GM12878 (cell line): ENCODE data around the gene KLHL18. TPM values are rescaled to one million over a fixed set of nuclear protein-coding genes. Genes with fewer than 3 reads are reported as not detected.

ENCODE experiments used
- ATAC-seq: fragments of 200-7000 bp; cut with Tn5 transposase; 3 replicates; pipeline ENCODE4 v1.9.1; 2020; ENCODE audit warnings: mild to moderate bottlenecking, moderate library complexity
- BruUV-seq: library from RNA; stranded (reverse); fragments of 400-500 nt; replicated peaks from 2 replicates; lab custom pipeline; 2021; lab: Mats Ljungman, UMichigan
- CTCF ChIA-PET: fragments of 300-600 bp; sonication (Branson Sonifier 250); formaldehyde crosslinking; extraction: SDS; loops from one replicate; lab custom pipeline; 2021; ENCODE audit warnings: inconsistent platforms; lab: Yijun Ruan, JAX
- POLR2A ChIA-PET: fragments of 350-600 bp; formaldehyde crosslinking; extraction: SDS; loops from one replicate; lab custom pipeline; 2021; ENCODE audit warnings: inconsistent platforms; lab: Charles Lee
- RAD21 ChIA-PET: fragments of 300-600 bp; sonication (Branson Sonifier 250); formaldehyde crosslinking; loops from one replicate; lab custom pipeline; 2023; ENCODE audit warnings: antibody characterized with exemption; ENCODE audit not compliant: unreplicated experiment; lab: Charles Lee
- SMC1A ChIA-PET: fragments of 300-600 bp; sonication (Branson Sonifier 250); formaldehyde crosslinking; loops from one replicate; lab custom pipeline; 2023; ENCODE audit not compliant: unreplicated experiment, uncharacterized antibody; lab: Charles Lee
- DNase-seq: peaks from one replicate; pipeline ENCODE4 v3.0.0-alpha.2; 2011; ENCODE audit warnings: low read depth, low spot score
- FAIRE-seq: peaks from 3 replicates; lab custom pipeline; 2011; peaks lifted over from hg19 to GRCh38; lab: Jason Lieb, UNC
- H2AFZ ChIP-seq: 2 replicates; pipeline ENCODE4 v1.6.0; 2011; ENCODE audit warnings: low read depth, low read length, control low read depth; ENCODE audit not compliant: control insufficient read depth
- H3K27ac ChIP-seq: 2 replicates; pipeline ENCODE4 v1.5.1; 2011; ENCODE audit warnings: control low read depth; ENCODE audit not compliant: control insufficient read depth, insufficient read depth
- H3K27me3 ChIP-seq, 2 experiments: replicated peaks in 1 of 2; 2 replicates each; pipeline versions ENCODE4 v1.6.0 to v1.6.1; 2011; ENCODE audit warnings: low read length in 1 of 2; ENCODE audit not compliant: control insufficient read depth in 2 of 2, insufficient read depth in 2 of 2
- H3K36me3 ChIP-seq, 2 experiments: 2 replicates each; pipeline ENCODE4 v1.5.1; 2011; ENCODE audit warnings: low read length in 1 of 2; ENCODE audit not compliant: control insufficient read depth in 2 of 2, insufficient read depth in 2 of 2
- H3K4me1 ChIP-seq: 2 replicates; pipeline ENCODE4 v1.6.1; 2011; ENCODE audit warnings: mild to moderate bottlenecking, low read length, moderate library complexity, mixed read lengths; ENCODE audit not compliant: control insufficient read depth, insufficient read depth
- H3K4me2 ChIP-seq: 2 replicates; pipeline ENCODE4 v1.6.0; 2011; ENCODE audit warnings: control low read depth; ENCODE audit not compliant: control insufficient read depth, insufficient read depth
- H3K4me3 ChIP-seq: fragments of 200-600 bp; sonication (generic); 2 replicates; pipeline ENCODE4 v1.5.1; 2016
- H3K79me2 ChIP-seq: 2 replicates; pipeline ENCODE4 v1.6.0; 2011; ENCODE audit warnings: low read length; ENCODE audit not compliant: control insufficient read depth, insufficient read depth
- H3K9ac ChIP-seq: 2 replicates; pipeline ENCODE4 v1.8.0; 2011; ENCODE audit warnings: low read length, control low read depth, mixed read lengths; ENCODE audit not compliant: control insufficient read depth, insufficient read depth
- H3K9me3 ChIP-seq: replicated peaks from 3 replicates; pipeline ENCODE4 v1.5.1; 2011; ENCODE audit warnings: mild to moderate bottlenecking, low read length; ENCODE audit not compliant: control insufficient read depth, insufficient read depth
- H4K20me1 ChIP-seq: 2 replicates; pipeline ENCODE4 v1.6.0; 2011; ENCODE audit not compliant: control insufficient read depth, insufficient read depth
- CHD1 ChIP-seq: IDR thresholded peaks from 2 replicates; pipeline ENCODE4 v1.6.1; 2012; ENCODE audit warnings: low read depth, low read length, improper control_type of control experiment
- IRF4 ChIP-seq: IDR thresholded peaks from 2 replicates; pipeline ENCODE4 v1.6.1; 2011; ENCODE audit warnings: low read depth, low read length
- MTA3 ChIP-seq: IDR thresholded peaks from 2 replicates; pipeline ENCODE4 v1.6.1; 2012; ENCODE audit warnings: low read length, inconsistent platforms, borderline replicate concordance
- MXI1 ChIP-seq: fragments of 150-350 bp; IDR thresholded peaks from 2 replicates; pipeline ENCODE4 v1.6.1; 2011; ENCODE audit warnings: low read depth, mild to moderate bottlenecking, inconsistent platforms, low read length, improper control_type of control experiment
- POLR2AphosphoS5 ChIP-seq: IDR thresholded peaks from 2 replicates; pipeline ENCODE4 v1.6.1; 2011; ENCODE audit warnings: mild to moderate bottlenecking, low read length, inconsistent platforms
- TCF3 ChIP-seq: IDR thresholded peaks from 2 replicates; pipeline ENCODE4 v1.6.1; 2012; ENCODE audit warnings: low read depth, mild to moderate bottlenecking, low read length, borderline replicate concordance; ENCODE audit not compliant: insufficient read depth
- WGBS: methylation state at CpG from one replicate; pipeline ENCODE4 v1.1.6; 2016; ENCODE audit warnings: low lambda C conversion rate; ENCODE audit not compliant: insufficient replicate concordance, insufficient coverage; ENCODE audit errors: missing lambda C conversion rate; 5-methylcytosine and 5-hydroxymethylcytosine counted together
- in situ Hi-C: fragments of 300-500 bp; cut with MboI; formaldehyde crosslinking; loops from 9 replicates; pipeline ENCODE4 v1.14.3; 2018; ENCODE audit warnings: mixed read lengths
- intact Hi-C: fragments of 100-400 bp; cut with micrococcal nuclease; formaldehyde crosslinking; loops from one replicate; pipeline ENCODE4 v1.14.2; 2022; ENCODE audit not compliant: unreplicated experiment
- polyA plus RNA-seq, 11 experiments: library from polyadenylated mRNA; depleted of rRNA in 4 of 11; unstranded in 6 of 11; stranded (reverse) in 5 of 11; fragments of >200 nt; fragmentation: Nextera tagmentation in 4 of 11; fragmentation: Illumina TruSeq in 1 of 11; extraction: Ambion mirVana in 4 of 11; extraction: Trizol in 1 of 11; gene quantifications; 1 replicate in 1 of 11; 2 replicates in 10 of 11; pipeline versions ENCODE4 v1.2.1 to v1.2.3, GENCODE V29; 2011 to 2016; ENCODE audit warnings: inconsistent platforms in 2 of 11, missing spikeins in 2 of 11, low read depth in 1 of 11
- total RNA-seq, 4 experiments: library from RNA; depleted of rRNA in 3 of 4; stranded (reverse); fragments of >200 nt in 3 of 4; fragmentation: Illumina TruSeq in 1 of 4; extraction: Trizol in 1 of 4; gene quantifications; 2 replicates each; pipeline versions ENCODE4 v1.2.1 to v1.2.3, GENCODE V29; 2013 to 2021
- TF ChIP-seq, protein P1 (sequence below): fragments of 450-650 bp; formaldehyde crosslinking; IDR thresholded peaks from 2 replicates; pipeline ENCODE4 v1.4.0; 2022; ENCODE audit warnings: mild to moderate bottlenecking, moderate library complexity

Gene KLHL18
- total and polyA plus RNA-seq, 10 of the 15 experiments (the other 5 are each of a cell fraction or from before 2014, with no cell fraction given) = 24.0 to 69.8 (median 51.7) TPM

DNA sequence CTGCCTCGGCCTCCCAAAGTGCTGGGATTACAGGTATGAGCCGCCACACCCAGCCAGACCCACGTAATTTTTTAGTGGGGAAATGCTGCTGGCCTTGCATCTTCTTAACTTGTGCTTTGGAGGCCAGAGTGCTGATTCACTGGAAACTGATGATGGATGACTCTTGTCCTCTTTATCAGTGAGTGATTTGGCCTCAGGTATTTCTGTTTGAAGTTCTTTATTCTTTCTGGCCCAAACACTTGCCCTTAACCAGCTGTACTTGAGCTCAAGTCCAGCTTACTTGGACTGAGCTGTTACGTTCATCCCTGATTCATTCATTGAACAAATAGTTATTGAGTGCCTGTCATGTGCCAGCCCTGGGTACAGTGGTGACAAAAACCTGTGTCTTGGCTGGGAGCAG lies 102.3 kb downstream of the KLHL18 start (continued):
- TF ChIP-seq POLR2AphosphoS5 = no peak
- TF ChIP-seq, protein P1, sequence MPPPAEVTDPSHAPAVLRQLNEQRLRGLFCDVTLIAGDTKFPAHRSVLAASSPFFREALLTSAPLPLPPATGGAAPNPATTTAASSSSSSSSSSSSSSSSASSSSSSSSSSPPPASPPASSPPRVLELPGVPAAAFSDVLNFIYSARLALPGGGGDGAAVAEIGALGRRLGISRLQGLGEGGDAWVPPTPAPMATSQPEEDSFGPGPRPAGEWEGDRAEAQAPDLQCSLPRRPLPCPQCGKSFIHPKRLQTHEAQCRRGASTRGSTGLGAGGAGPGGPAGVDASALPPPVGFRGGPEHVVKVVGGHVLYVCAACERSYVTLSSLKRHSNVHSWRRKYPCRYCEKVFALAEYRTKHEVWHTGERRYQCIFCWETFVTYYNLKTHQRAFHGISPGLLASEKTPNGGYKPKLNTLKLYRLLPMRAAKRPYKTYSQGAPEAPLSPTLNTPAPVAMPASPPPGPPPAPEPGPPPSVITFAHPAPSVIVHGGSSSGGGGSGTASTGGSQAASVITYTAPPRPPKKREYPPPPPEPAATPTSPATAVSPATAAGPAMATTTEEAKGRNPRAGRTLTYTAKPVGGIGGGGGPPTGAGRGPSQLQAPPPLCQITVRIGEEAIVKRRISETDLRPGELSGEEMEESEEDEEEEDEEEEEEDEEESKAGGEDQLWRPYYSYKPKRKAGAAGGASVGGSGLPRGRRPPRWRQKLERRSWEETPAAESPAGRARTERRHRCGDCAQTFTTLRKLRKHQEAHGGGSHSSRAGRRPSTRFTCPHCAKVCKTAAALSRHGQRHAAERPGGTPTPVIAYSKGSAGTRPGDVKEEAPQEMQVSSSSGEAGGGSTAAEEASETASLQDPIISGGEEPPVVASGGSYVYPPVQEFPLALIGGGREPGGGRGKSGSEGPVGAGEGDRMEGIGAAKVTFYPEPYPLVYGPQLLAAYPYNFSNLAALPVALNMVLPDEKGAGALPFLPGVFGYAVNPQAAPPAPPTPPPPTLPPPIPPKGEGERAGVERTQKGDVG (CRISPR knock-in tag) = no peak
- no peak for TF ChIP-seq CHD1
- TF ChIP-seq MXI1 = no peak
- TF ChIP-seq MTA3 = no peak
- TF ChIP-seq TCF3 = no peak

- ChIA-PET CTCF (no interaction called here), SMC1A (no interaction called here), RAD21 (no interaction called here), POLR2A (no interaction called here)
- H3K9ac ChIP-seq = no peak overlapping the region
- H3K4me2 ChIP-seq = no peak overlapping the region
- H2AFZ ChIP-seq = no peak overlapping the region
- no peak for DNase-seq
- no peaks in the 10 kb centered on the region for H3K9me3 ChIP-seq
- WGBS = 93% methylated on average over 2 of the region's 2 CpGs
- H3K4me3 ChIP-seq = no peak overlapping the region
- no peaks in the 10 kb centered on the region for H3K27me3 ChIP-seq
- FAIRE-seq = no peak
- peaks cover 1 to 11% of the 10 kb centered on the region in 2 experiments; a peak in 2 of 4 replicates for H3K36me3 ChIP-seq
- H3K4me1 ChIP-seq = peaks cover 4% of the 10 kb centered on the region; the same call in 1 of the 2 replicates
- intact Hi-C loops (no loop called here), in situ Hi-C loops (no loop called here)
- TF ChIP-seq IRF4 = no peak
- no peak overlapping the region for H3K27ac ChIP-seq
- H3K79me2 ChIP-seq = peaks cover 44% of the 10 kb centered on the region
- no peak for ATAC-seq
- no TSS peak for BruUV-seq
- no peaks in the 10 kb centered on the region for H4K20me1 ChIP-seq
Measured at GRCh38 chr3:47385796-47386195, 103.1 kb downstream of the KLHL18 start.
